ENCODE results near the gene BANF1.

GRCh38 chr11:65968600-65969482 lies 33.5 kb upstream of the BANF1 start:
- TF ChIP-seq TEAD4 (IDR thresholded peaks at IDR 0.05; ENCODE audit: low read length) (no peak), TEAD4 (CRISPR knock-in tag; IDR thresholded peaks at IDR 0.05; ENCODE audit: borderline replicate concordance) (no peak), DMBX1 (CRISPR knock-in tag; IDR thresholded peaks at IDR 0.05; ENCODE audit: borderline replicate concordance) (no peak), ZNF511 (CRISPR knock-in tag; IDR thresholded peaks at IDR 0.05) (no peak), ARID3B (CRISPR knock-in tag; IDR thresholded peaks at IDR 0.05; ENCODE audit: borderline replicate concordance) (no peak), CTCF (IDR thresholded peaks at IDR 0.05 in 2 of 3, conservative IDR thresholded peaks at IDR 0.05 in 1 of 3; ENCODE audit: insufficient read depth in 2 of 3, low read depth in 1 of 3, low read length in 3 of 3) (peak in 2 of 3 experiments; percentile 10 to 12; a peak in 1 of 6 replicates), FOXP1 (CRISPR knock-in tag; IDR thresholded peaks at IDR 0.05) (no peak), MAFF (IDR thresholded peaks at IDR 0.05; ENCODE audit: low read length) (no peak), NR2C2 (CRISPR knock-in tag; IDR thresholded peaks at IDR 0.05) (no peak), NR2C2 (tag; IDR thresholded peaks at IDR 0.05) (no peak), TAF9B (IDR thresholded peaks at IDR 0.05; ENCODE audit: partially characterized antibody) (no peak), FOS (IDR thresholded peaks at IDR 0.05; ENCODE audit: extremely low read depth, insufficient read length) (no peak), RBM39 (optimal IDR thresholded peaks at IDR 0.05; ENCODE audit: low read depth, low read length) (no peak)
